ENCODE results near the gene DPEP2NB. TPM values are rescaled to one million over a fixed set of nuclear protein-coding genes. Genes with fewer than 3 reads are reported as not detected.
A peak's percentile ranks its signal among the peaks of the same experiment; 100 is the strongest.

DPEP2NB gene
- polyA plus RNA-seq, 3 donors = not detected

- DNase-seq (ENCODE audit: extremely low read depth in 1 of 11, low read depth in 9 of 11, low spot score in 4 of 11) = peak in 2 of 11 donors; percentile 7 to 9
Observed at GRCh38 chr16:67967183-67967957, 48.3 kb downstream of the DPEP2NB start.

GRCh38 chr16:67966549-67967182 is 49.0 kb downstream of the DPEP2NB start:
- no peak for DNase-seq (ENCODE audit: extremely low read depth in 1 of 11, low read depth in 9 of 11, low spot score in 4 of 11)

- no peak for DNase-seq (ENCODE audit: extremely low read depth in 1 of 11, low read depth in 9 of 11, low spot score in 4 of 11)
Observed at GRCh38 chr16:67965668-67966548, 49.8 kb downstream of the DPEP2NB start.

- DNase-seq (ENCODE audit: extremely low read depth in 1 of 11, low read depth in 9 of 11, low spot score in 4 of 11) = no peak
Observed at GRCh38 chr16:67964477-67965131, 51.1 kb downstream of the DPEP2NB start.

GRCh38 chr16:67963662-67964321 is 51.9 kb downstream of the DPEP2NB start:
- DNase-seq (ENCODE audit: extremely low read depth in 1 of 11, low read depth in 9 of 11, low spot score in 4 of 11) = peak in 1 of 11 donors; percentile 6

Other genes with a start within 250 kb of the DPEP2NB start
- gene RANBP10, start 209.4 kb downstream of the DPEP2NB start, polyA plus RNA-seq (ENCODE audit: insufficient read length in 3 of 3) = 10 to 100 TPM; 22.7 to 30.4 (median 25.2) TPM
- 1 to 10 TPM; 6.9 to 9.4 (median 7.6) TPM for gene TSNAXIP1, start 209.0 kb downstream of the DPEP2NB start, polyA plus RNA-seq (ENCODE audit: insufficient read length in 3 of 3)
- gene THAP11, start 173.6 kb downstream of the DPEP2NB start, polyA plus RNA-seq (ENCODE audit: insufficient read length in 3 of 3) = 10 to 100 TPM; 26.6 to 36.3 (median 28.1) TPM
- gene NUTF2, start 169.0 kb downstream of the DPEP2NB start, polyA plus RNA-seq (ENCODE audit: insufficient read length in 3 of 3) = 100 to 1,000 TPM; 115 to 139 (median 129) TPM
- 10 to 100 TPM; 43.0 to 59.6 (median 53.3) TPM for gene CENPT, start 168.2 kb downstream of the DPEP2NB start, polyA plus RNA-seq (ENCODE audit: insufficient read length in 3 of 3)
- 100 to 1,000 TPM in 1 of 3 donors, 10 to 100 TPM in 2; 91.3 to 106 (median 95.3) TPM for gene EDC4, start 142.9 kb downstream of the DPEP2NB start, polyA plus RNA-seq (ENCODE audit: insufficient read length in 3 of 3)
- under 1 TPM in 2 of 3 donors, not detected in 1; 0.43 to 0.70 TPM for gene NRN1L, start 131.0 kb downstream of the DPEP2NB start, polyA plus RNA-seq (ENCODE audit: insufficient read length in 3 of 3)
- gene PSKH1, start 122.7 kb downstream of the DPEP2NB start, polyA plus RNA-seq (ENCODE audit: insufficient read length in 3 of 3) = 10 to 100 TPM; 31.2 to 40.9 (median 34.1) TPM
- gene CTRL, start 84.0 kb downstream of the DPEP2NB start, polyA plus RNA-seq (ENCODE audit: insufficient read length in 3 of 3) = 1 to 10 TPM; 4.0 to 7.6 (median 6.2) TPM
- gene PSMB10, start 79.1 kb downstream of the DPEP2NB start, polyA plus RNA-seq (ENCODE audit: insufficient read length in 3 of 3) = 10 to 100 TPM; 15.9 to 31.1 (median 28.4) TPM
- gene LCAT, start 71.8 kb downstream of the DPEP2NB start, polyA plus RNA-seq (ENCODE audit: insufficient read length in 3 of 3) = 10 to 100 TPM; 16.1 to 29.5 (median 21.2) TPM
- 10 to 100 TPM; 28.8 to 38.9 (median 35.6) TPM for gene SLC12A4, start 47.3 kb downstream of the DPEP2NB start, polyA plus RNA-seq (ENCODE audit: insufficient read length in 3 of 3)
- gene DPEP3, start 35.4 kb downstream of the DPEP2NB start, polyA plus RNA-seq (ENCODE audit: insufficient read length in 3 of 3) = under 1 TPM in 2 of 3 donors, not detected in 1; 0.14 to 0.16 TPM
- under 1 TPM; 0.51 to 0.86 (median 0.62) TPM for gene DPEP2, start 16.4 kb downstream of the DPEP2NB start, polyA plus RNA-seq (ENCODE audit: insufficient read length in 3 of 3)
- 10 to 100 TPM in 2 of 3 donors, 1 to 10 TPM in 1; 9.3 to 11.3 (median 10.1) TPM for gene DDX28, start 7.3 kb upstream of the DPEP2NB start, polyA plus RNA-seq (ENCODE audit: insufficient read length in 3 of 3)
- gene DUS2, start 7.4 kb upstream of the DPEP2NB start, polyA plus RNA-seq (ENCODE audit: insufficient read length in 3 of 3) = 10 to 100 TPM; 13.7 to 17.9 (median 17.5) TPM
- 10 to 100 TPM; 28.8 to 37.0 (median 35.7) TPM for gene NFATC3, start 69.5 kb upstream of the DPEP2NB start, polyA plus RNA-seq (ENCODE audit: insufficient read length in 3 of 3)
- 10 to 100 TPM; 23.0 to 40.0 (median 27.1) TPM for gene ESRP2, start 220.2 kb upstream of the DPEP2NB start, polyA plus RNA-seq (ENCODE audit: insufficient read length in 3 of 3)
- gene PLA2G15, start 229.5 kb upstream of the DPEP2NB start, polyA plus RNA-seq (ENCODE audit: insufficient read length in 3 of 3) = 10 to 100 TPM; 20.3 to 23.7 (median 23.4) TPM
- gene SLC7A6, start 248.6 kb upstream of the DPEP2NB start, polyA plus RNA-seq (ENCODE audit: insufficient read length in 3 of 3) = 10 to 100 TPM; 13.1 to 17.8 (median 13.9) TPM